H1 (cell line): ENCODE data around the gene GDF15. TPM values are rescaled to one million over a fixed set of nuclear protein-coding genes. Genes with fewer than 3 reads are reported as not detected.
A peak's percentile ranks its signal among the peaks of the same experiment; 100 is the strongest.

ENCODE experiments used
- CTCF ChIA-PET: fragments of 300-600 bp; sonication (Branson Sonifier 250); formaldehyde crosslinking; loops from one replicate; lab custom pipeline; 2021; ENCODE audit not compliant: partially characterized antibody; lab: Charles Lee
- POLR2A ChIA-PET: fragments of 300-600 bp; sonication (Branson Sonifier 250); formaldehyde crosslinking; loops from one replicate; lab custom pipeline; 2021; ENCODE audit warnings: inconsistent platforms; ENCODE audit not compliant: partially characterized antibody; lab: Charles Lee
- DNase-seq, 2 experiments: peaks; one replicate each; pipeline versions ENCODE4 v3.0.0 to v3.0.0-alpha.2; 2010 to 2022; ENCODE audit warnings: low spot score in 2 of 2, low read depth in 1 of 2, mixed read lengths in 1 of 2
- FAIRE-seq: peaks from 2 replicates; lab custom pipeline; 2011; peaks lifted over from hg19 to GRCh38; lab: Jason Lieb, UNC
- H2AFZ ChIP-seq: 2 replicates; pipeline ENCODE4 v1.8.1; 2012; ENCODE audit warnings: low read length, inconsistent platforms
- H2AK5ac ChIP-seq: 2 replicates; pipeline ENCODE4 v1.6.1; 2013; ENCODE audit warnings: low read depth, low read length
- H2BK120ac ChIP-seq: replicated peaks from 2 replicates; pipeline ENCODE3; 2013; ENCODE audit warnings: low read depth, low read length, inconsistent platforms
- H2BK12ac ChIP-seq: 2 replicates; pipeline ENCODE4 v1.6.1; 2013; ENCODE audit warnings: low read depth, low read length
- H2BK15ac ChIP-seq: 2 replicates; pipeline ENCODE4 v1.6.1; 2013; ENCODE audit warnings: low read length
- H2BK20ac ChIP-seq: 2 replicates; pipeline ENCODE4 v1.6.1; 2013; ENCODE audit warnings: low read length
- H2BK5ac ChIP-seq: 2 replicates; pipeline ENCODE4 v1.6.1; 2013; ENCODE audit warnings: low read depth, low read length
- H3K14ac ChIP-seq: 2 replicates; pipeline ENCODE4 v1.6.1; 2013; ENCODE audit warnings: inconsistent platforms; ENCODE audit not compliant: insufficient read length
- H3K18ac ChIP-seq: 2 replicates; pipeline ENCODE4 v1.6.1; 2013; ENCODE audit warnings: low read length; ENCODE audit errors: extremely low read depth
- H3K23ac ChIP-seq: 2 replicates; pipeline ENCODE4 v1.6.1; 2013; ENCODE audit warnings: inconsistent platforms; ENCODE audit not compliant: insufficient read length
- H3K23me2 ChIP-seq: 2 replicates; pipeline ENCODE4 v1.6.1; 2013; ENCODE audit warnings: low read depth, low read length
- H3K27ac ChIP-seq: 2 replicates; pipeline ENCODE4 v1.6.1; 2011; ENCODE audit warnings: low read depth, low read length, inconsistent platforms
- H3K27me3 ChIP-seq, 4 experiments: replicated peaks in 1 of 4; 1 replicate in 1 of 4; 2 replicates in 3 of 4; pipeline versions ENCODE4 v1.6.1 to v1.8.1; 2011 to 2013; ENCODE audit warnings: low read length in 3 of 4, mild to moderate bottlenecking in 3 of 4, inconsistent platforms in 2 of 4, mixed read lengths in 2 of 4, moderate library complexity in 1 of 4; ENCODE audit not compliant: control insufficient read depth in 3 of 4, insufficient read depth in 3 of 4; ENCODE audit errors: extremely low read depth in 1 of 4
- H3K36me3 ChIP-seq, 4 experiments: 2 replicates each; pipeline versions ENCODE4 v1.6.1 to v1.8.1; 2011 to 2013; ENCODE audit warnings: mild to moderate bottlenecking in 4 of 4, low read length in 3 of 4, moderate library complexity in 2 of 4, control low read depth in 1 of 4, inconsistent platforms in 1 of 4; ENCODE audit not compliant: insufficient read depth in 4 of 4, control insufficient read depth in 2 of 4
- H3K4ac ChIP-seq: replicated peaks from 2 replicates; pipeline ENCODE3; 2013; ENCODE audit warnings: low read length, low read depth, mixed read lengths, inconsistent platforms; ENCODE audit not compliant: insufficient read length
- H3K4me1 ChIP-seq, 4 experiments: replicated peaks in 1 of 4; 1 replicate in 1 of 4; 2 replicates in 3 of 4; pipeline versions ENCODE4 v1.6.1 to v1.8.1; 2011 to 2013; ENCODE audit warnings: low read length in 3 of 4, inconsistent platforms in 2 of 4, mixed read lengths in 1 of 4; ENCODE audit not compliant: insufficient read depth in 4 of 4, control insufficient read depth in 3 of 4
- H3K4me2 ChIP-seq, 2 experiments: 2 replicates each; pipeline versions ENCODE4 v1.6.1 to v1.8.1; 2011 to 2013; ENCODE audit warnings: low read depth in 2 of 2, low read length in 2 of 2, control low read depth in 1 of 2, inconsistent platforms in 1 of 2, mild to moderate bottlenecking in 1 of 2; ENCODE audit not compliant: insufficient read depth in 1 of 2
- H3K4me3 ChIP-seq, 4 experiments: fragments of 200-600, 300-600 bp in 1 of 4; sonication (generic), shearing (Covaris generic), sonication (Bioruptor Twin) in 1 of 4; 2 replicates each; pipeline versions ENCODE4 v1.5.1 to v1.8.1; 2011 to 2016; ENCODE audit warnings: low read length in 4 of 4, low read depth in 3 of 4, control low read depth in 2 of 4, inconsistent platforms in 2 of 4, mild to moderate bottlenecking in 2 of 4, mixed read lengths in 1 of 4, moderate library complexity in 1 of 4; ENCODE audit not compliant: insufficient read depth in 2 of 4; ENCODE audit errors: extremely low read depth in 1 of 4
- H3K56ac ChIP-seq: replicated peaks from 2 replicates; pipeline ENCODE3; 2013; ENCODE audit warnings: low read depth, mild to moderate bottlenecking, mixed read lengths, low read length, inconsistent platforms; ENCODE audit not compliant: insufficient read length
- H3K79me1 ChIP-seq: 2 replicates; pipeline ENCODE4 v1.6.1; 2013; ENCODE audit warnings: low read depth, low read length, control low read depth
- H3K79me2 ChIP-seq, 2 experiments: 2 replicates each; pipeline versions ENCODE4 v1.6.1 to v1.8.1; 2012 to 2013; ENCODE audit warnings: low read length in 2 of 2, mild to moderate bottlenecking in 2 of 2, inconsistent platforms in 1 of 2; ENCODE audit not compliant: insufficient read depth in 2 of 2, control insufficient read depth in 1 of 2
- H3K9ac ChIP-seq, 4 experiments: replicated peaks in 1 of 4; 1 replicate in 1 of 4; 2 replicates in 3 of 4; pipeline versions ENCODE4 v1.6.1 to v1.8.1; 2011 to 2013; ENCODE audit warnings: low read depth in 3 of 4, low read length in 3 of 4, control low read depth in 2 of 4, mild to moderate bottlenecking in 2 of 4, moderate library complexity in 2 of 4, inconsistent platforms in 1 of 4; ENCODE audit errors: extremely low read depth in 1 of 4
- H3K9me3 ChIP-seq, 2 experiments: 2 replicates each; pipeline versions ENCODE4 v1.6.1 to v1.8.1; 2012 to 2013; ENCODE audit warnings: mild to moderate bottlenecking in 2 of 2, moderate library complexity in 2 of 2, control low read depth in 1 of 2, inconsistent platforms in 1 of 2, low read depth in 1 of 2, low read length in 1 of 2, mixed read lengths in 1 of 2; ENCODE audit not compliant: insufficient read depth in 2 of 2
- H4K20me1 ChIP-seq, 2 experiments: replicated peaks in 1 of 2; 2 replicates each; pipeline versions ENCODE3 to v1.8.1; 2011 to 2013; ENCODE audit warnings: inconsistent platforms in 2 of 2, low read length in 2 of 2, mild to moderate bottlenecking in 1 of 2; ENCODE audit not compliant: insufficient read depth in 2 of 2, control insufficient read depth in 1 of 2
- H4K5ac ChIP-seq: 2 replicates; pipeline ENCODE4 v1.6.1; 2013; ENCODE audit warnings: low read length, low read depth, mixed read lengths, inconsistent platforms; ENCODE audit not compliant: insufficient read length
- H4K8ac ChIP-seq: 2 replicates; pipeline ENCODE4 v1.8.0; 2013; ENCODE audit warnings: mild to moderate bottlenecking, moderate library complexity, low read length, inconsistent platforms; ENCODE audit not compliant: insufficient read depth; ENCODE audit errors: extremely low read depth
- H4K91ac ChIP-seq: replicated peaks from 2 replicates; pipeline ENCODE3; 2013; ENCODE audit warnings: low read length, mixed read lengths, inconsistent platforms; ENCODE audit not compliant: insufficient read length
- ATF3 ChIP-seq: IDR thresholded peaks from 2 replicates; pipeline ENCODE4 v1.6.1; 2011; ENCODE audit warnings: low read depth, mild to moderate bottlenecking, low read length; ENCODE audit not compliant: insufficient read depth
- CHD1 ChIP-seq: IDR thresholded peaks from 2 replicates; pipeline ENCODE4 v1.6.1; 2012; ENCODE audit warnings: low read depth, low read length, improper control_type of control experiment
- FOSL1 ChIP-seq: IDR thresholded peaks from 2 replicates; pipeline ENCODE4 v1.6.1; 2011; ENCODE audit warnings: mild to moderate bottlenecking, low read depth, low read length, moderate library complexity; ENCODE audit not compliant: insufficient read depth
- KDM4A ChIP-seq: IDR thresholded peaks from one replicate; pipeline ENCODE4 v1.7.1; 2012; ENCODE audit warnings: low read depth, mild to moderate bottlenecking, moderate library complexity, low read length, inconsistent platforms; ENCODE audit not compliant: severe bottlenecking
- NRF1 ChIP-seq: IDR thresholded peaks from 2 replicates; pipeline ENCODE4 v1.6.1; 2011; ENCODE audit warnings: mild to moderate bottlenecking, low read depth, low read length, improper control_type of control experiment
- RXRA ChIP-seq: IDR thresholded peaks from 2 replicates; pipeline ENCODE4 v1.6.1; 2011; ENCODE audit warnings: low read depth, mild to moderate bottlenecking, low read length, moderate library complexity; ENCODE audit not compliant: insufficient read depth
- SIX5 ChIP-seq: IDR thresholded peaks from 2 replicates; pipeline ENCODE4 v1.6.1; 2011; ENCODE audit warnings: mild to moderate bottlenecking, low read depth, low read length
- SUZ12 ChIP-seq: fragments of 200-600 bp; sonication (generic); IDR thresholded peaks from 2 replicates; pipeline ENCODE4 v1.6.1; 2012; ENCODE audit warnings: mild to moderate bottlenecking, inconsistent platforms, low read length, moderate library complexity, mixed read lengths
- TCF12 ChIP-seq: IDR thresholded peaks from 2 replicates; pipeline ENCODE4 v1.6.1; 2011; ENCODE audit warnings: low read depth, mild to moderate bottlenecking, low read length
- TEAD4 ChIP-seq: IDR thresholded peaks from 2 replicates; pipeline ENCODE4 v1.6.1; 2012; ENCODE audit warnings: low read depth, low read length, inconsistent platforms, mixed read lengths
- YY1 ChIP-seq: IDR thresholded peaks from 2 replicates; pipeline ENCODE4 v1.6.1; 2011; ENCODE audit warnings: low read depth, mild to moderate bottlenecking, low read length
- WGBS, 2 experiments: shearing (Covaris generic) in 1 of 2; methylation state at CpG; one replicate each; pipeline versions ENCODE4 v1.1.6 to v1.1.7; 2013 to 2015; ENCODE audit warnings: low lambda C conversion rate in 2 of 2, mixed read lengths in 2 of 2, inconsistent platforms in 1 of 2, low coverage in 1 of 2, missing lambda C conversion rate in 1 of 2; ENCODE audit not compliant: insufficient replicate concordance in 2 of 2, insufficient coverage in 1 of 2, insufficient read length in 1 of 2; ENCODE audit errors: extremely low coverage in 1 of 2, missing lambda C conversion rate in 1 of 2; 5-methylcytosine and 5-hydroxymethylcytosine counted together
- polyA plus RNA-seq, 7 experiments: library from polyadenylated mRNA; depleted of rRNA in 3 of 7; stranded (reverse) in 5 of 7; unstranded in 2 of 7; fragments of >200 nt in 5 of 7; fragments of 200-250 nt in 2 of 7; gene quantifications; 1 replicate in 5 of 7; 2 replicates in 1 of 7; 4 replicates in 1 of 7; pipeline versions ENCODE4 v1.2.1 to v1.2.3, GENCODE V29; 2011 to 2013; ENCODE audit warnings: missing spikeins in 2 of 7, mixed read lengths in 2 of 7
- total RNA-seq: library from RNA; stranded (reverse); fragmentation: NEBNext Ultra II Directional; extraction: Animal tissue kit (Norgen Biotek cat#: 25700); gene quantifications from 2 replicates; pipeline ENCODE4 v1.2.1, GENCODE V29; 2021
- TF ChIP-seq, protein P1 (sequence below): IDR thresholded peaks from 2 replicates; pipeline ENCODE4 v1.6.1; 2012; ENCODE audit warnings: inconsistent platforms

The GDF15 gene
- total and polyA plus RNA-seq, 2 of the 8 experiments (the other 6 are each of a cell fraction or from before 2014, with no cell fraction given), result 4.1 to 8.5 TPM

- FAIRE-seq (no peak), DNase-seq (no peak)
- Histone ChIP-seq H3K4me1 (peaks cover 0 to 12% (median 4%) of the 10 kb centered on the region in 4 experiments; a peak in 5 of 7 replicates), H3K56ac (no peak overlapping the region), H2BK15ac (no peak overlapping the region), H3K9me3 (no peaks in the 10 kb centered on the region), H2BK12ac (no peak overlapping the region), H3K9ac (no peak overlapping the region), H3K27me3 (peaks cover 0 to 9% (median 7%) of the 10 kb centered on the region in 4 experiments; a peak in 6 of 7 replicates), H2AFZ (no peak overlapping the region), H3K18ac (no peak overlapping the region), H3K23me2 (no peaks in the 10 kb centered on the region), H3K27ac (no peak overlapping the region), H3K79me1 (no peaks in the 10 kb centered on the region), H3K79me2 (no peaks in the 10 kb centered on the region), H4K5ac (no peak overlapping the region), H3K36me3 (no peaks in the 10 kb centered on the region), H3K14ac (no peak overlapping the region), H3K4ac (no peak overlapping the region), H2BK120ac (no peak overlapping the region), H3K4me2 (no peak overlapping the region), H2BK20ac (0 out of 2 replicates have a peak overlapping the region, but pooled peaks have one; percentile 4), H3K23ac (no peak overlapping the region), H4K91ac (no peak overlapping the region), H4K8ac (no peak overlapping the region), H3K4me3 (no peak overlapping the region), H2AK5ac (no peak overlapping the region), H2BK5ac (no peak overlapping the region), H4K20me1 (no peaks in the 10 kb centered on the region)
- CTCF ChIA-PET, result interaction anchor here (0.8 to 10.4 kb wide), 6 partner anchors 20 to 116 kb away, joined by 3 to 177 read pairs (median 3); partner anchors contain the start of gene SSBP4
- WGBS, 2 experiments, result 95% methylated on average over 7 of the region's 7 CpGs; no CpG with 5 or more reads in 1 of the 2 experiments
- POLR2A ChIA-PET, result interaction anchor here (2.0 kb wide), 1 partner anchor 21 kb away, joined by 4 read pairs; no protein-coding TSS in a partner anchor
- TF ChIP-seq CHD1, result no peak
- no peak for TF ChIP-seq RXRA
- no peak for TF ChIP-seq ATF3
- no peak for TF ChIP-seq TEAD4
- TF ChIP-seq FOSL1, result no peak
- TF ChIP-seq SUZ12, result no peak
- TF ChIP-seq YY1, result no peak
- no peak for TF ChIP-seq SIX5
- no peak for TF ChIP-seq KDM4A
- TF ChIP-seq, protein P1, sequence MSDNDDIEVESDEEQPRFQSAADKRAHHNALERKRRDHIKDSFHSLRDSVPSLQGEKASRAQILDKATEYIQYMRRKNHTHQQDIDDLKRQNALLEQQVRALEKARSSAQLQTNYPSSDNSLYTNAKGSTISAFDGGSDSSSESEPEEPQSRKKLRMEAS, result no peak
- TF ChIP-seq TCF12, result no peak
- TF ChIP-seq NRF1, result no peak
Measured at GRCh38 chr19:18393836-18394235, 7.9 kb downstream of the GDF15 start.
